SU-DHL-6 (cell line): ENCODE data around the gene ACSF3.

Experiments
- H2AFZ ChIP-seq: fragments of 200-600 bp; sonication (generic); 2 replicates; pipeline ENCODE4 v1.6.1; 2014; ENCODE audit warnings: low read depth, mild to moderate bottlenecking, moderate library complexity, mixed read lengths, antibody characterized with exemption, low read length; ENCODE audit not compliant: severe bottlenecking
- H3F3A ChIP-seq: fragments of 200-600 bp; shearing (Covaris generic); 2 replicates; pipeline ENCODE4 v1.6.0; 2016; ENCODE audit warnings: antibody characterized with exemption, mild to moderate bottlenecking; ENCODE audit not compliant: insufficient read depth
- H3K27ac ChIP-seq: fragments of 200-600 bp; sonication (generic); 2 replicates; pipeline ENCODE4 v1.5.1; 2016; ENCODE audit warnings: low read depth, mild to moderate bottlenecking, low read length, moderate library complexity, mixed read lengths
- H3K27me3 ChIP-seq: fragments of 200-600 bp; sonication (generic), shearing (Covaris generic); 2 replicates; pipeline ENCODE4 v1.6.0; 2014; ENCODE audit warnings: mild to moderate bottlenecking, low read length
- H3K36me3 ChIP-seq: fragments of 200-600 bp; sonication (generic); 2 replicates; pipeline ENCODE4 v1.6.1; 2014; ENCODE audit warnings: mild to moderate bottlenecking, low read length, mixed read lengths
- H3K4me2 ChIP-seq: fragments of 300-600, 200-600 bp; shearing (Covaris generic), sonication (generic); 2 replicates; pipeline ENCODE4 v1.6.0; 2014; ENCODE audit warnings: low read length, low read depth, mild to moderate bottlenecking; ENCODE audit not compliant: poor library complexity, severe bottlenecking
- H3K4me3 ChIP-seq: fragments of 200-600 bp; sonication (generic); 2 replicates; pipeline ENCODE4 v1.5.1; 2014; ENCODE audit warnings: antibody characterized with exemption, low read length, mild to moderate bottlenecking, mixed read lengths; ENCODE audit not compliant: insufficient read depth, poor library complexity, severe bottlenecking
- H3K79me2 ChIP-seq: fragments of 200-600 bp; sonication (generic); 2 replicates; pipeline ENCODE4 v1.6.1; 2014; ENCODE audit warnings: mild to moderate bottlenecking, low read length, moderate library complexity; ENCODE audit not compliant: insufficient read depth
- H3K9ac ChIP-seq: fragments of 200-600 bp; sonication (generic); 2 replicates; pipeline ENCODE4 v1.7.0; 2014; ENCODE audit warnings: mild to moderate bottlenecking, low read length
- H3K9me2 ChIP-seq: fragments of 200-600 bp; sonication (generic); replicated peaks from 2 replicates; pipeline ENCODE4 v1.6.1; 2014; ENCODE audit warnings: low read length; ENCODE audit not compliant: insufficient read depth
- H3K9me3 ChIP-seq: fragments of 200-600 bp; sonication (generic); 2 replicates; pipeline ENCODE4 v1.6.1; 2014; ENCODE audit warnings: low read length, mixed read lengths; ENCODE audit not compliant: insufficient read depth
- H4K20me1 ChIP-seq: fragments of 200-600 bp; sonication (generic); 2 replicates; pipeline ENCODE4 v1.6.1; 2014; ENCODE audit warnings: low read depth, mild to moderate bottlenecking, antibody characterized with exemption, low read length, moderate library complexity, mixed read lengths
- CTCF ChIP-seq: fragments of 200-600 bp; sonication (generic); IDR thresholded peaks from one replicate; pipeline ENCODE4 v1.5.1; 2017; ENCODE audit warnings: antibody characterized with exemption, mild to moderate bottlenecking, low read length, moderate library complexity; ENCODE audit not compliant: insufficient read depth, poor library complexity, severe bottlenecking
- EZH2phosphoT487 ChIP-seq: fragments of 200-600 bp; sonication (generic), shearing (Covaris generic); conservative IDR thresholded peaks from 2 replicates; pipeline ENCODE4 v1.6.1; 2018; ENCODE audit warnings: mild to moderate bottlenecking, antibody characterized with exemption, low read length, moderate library complexity, mixed read lengths

ACSF3 gene

GRCh38 chr16:89058812-89059211 is 34.8 kb upstream of the ACSF3 start:
- peaks cover 8% of the 10 kb centered on the region; the same call in 1 of the 2 replicates for H3F3A ChIP-seq
- H4K20me1 ChIP-seq: no peaks in the 10 kb centered on the region
- no peak overlapping the region for H3K9ac ChIP-seq
- no peaks in the 10 kb centered on the region for H3K36me3 ChIP-seq
- no peak overlapping the region for H3K4me3 ChIP-seq
- H3K9me2 ChIP-seq: no peaks in the 10 kb centered on the region
- no peaks in the 10 kb centered on the region for H3K79me2 ChIP-seq
- H3K27ac ChIP-seq: no peak overlapping the region
- H3K27me3 ChIP-seq: no peaks in the 10 kb centered on the region
- H3K9me3 ChIP-seq: no peaks in the 10 kb centered on the region
- no peak overlapping the region for H2AFZ ChIP-seq
- H3K4me2 ChIP-seq: no peak overlapping the region
- TF ChIP-seq CTCF: no peak
- no peak for TF ChIP-seq EZH2phosphoT487

- Histone ChIP-seq H3K4me2 (peak overlapping the region; percentile 48), H3K27me3 (no peaks in the 10 kb centered on the region), H3K36me3 (no peaks in the 10 kb centered on the region), H3K9me2 (no peaks in the 10 kb centered on the region), H3K9me3 (no peaks in the 10 kb centered on the region), H3K79me2 (no peaks in the 10 kb centered on the region), H3K9ac (peak overlapping the region; percentile 37), H4K20me1 (no peaks in the 10 kb centered on the region), H3K4me3 (no peak overlapping the region), H3F3A (peaks cover 8% of the 10 kb centered on the region; the same call in 1 of the 2 replicates), H3K27ac (peak overlapping the region; percentile 50), H2AFZ (peak overlapping the region; percentile 70)
- TF ChIP-seq EZH2phosphoT487 (no peak), CTCF (no peak)
These were observed 33.4 kb upstream of the ACSF3 start for GRCh38 chr16:89060207-89060794.

- Histone ChIP-seq H4K20me1 (no peaks in the 10 kb centered on the region), H3K79me2 (no peaks in the 10 kb centered on the region), H3K4me2 (peak overlapping the region; percentile 48), H3K9me2 (no peaks in the 10 kb centered on the region), H3F3A (peaks cover 8% of the 10 kb centered on the region; the same call in 1 of the 2 replicates), H3K9ac (no peak overlapping the region), H3K36me3 (no peaks in the 10 kb centered on the region), H3K27me3 (no peaks in the 10 kb centered on the region), H3K27ac (no peak overlapping the region), H2AFZ (no peak overlapping the region), H3K9me3 (no peaks in the 10 kb centered on the region), H3K4me3 (no peak overlapping the region)
- TF ChIP-seq CTCF: no peak
- TF ChIP-seq EZH2phosphoT487: no peak
These were observed 32.6 kb upstream of the ACSF3 start for GRCh38 chr16:89061086-89061485.
